Measurements from ENCODE around the gene PARVG.
A peak's percentile ranks its signal among the peaks of the same experiment; 100 is the strongest.

PARVG gene

DNA sequence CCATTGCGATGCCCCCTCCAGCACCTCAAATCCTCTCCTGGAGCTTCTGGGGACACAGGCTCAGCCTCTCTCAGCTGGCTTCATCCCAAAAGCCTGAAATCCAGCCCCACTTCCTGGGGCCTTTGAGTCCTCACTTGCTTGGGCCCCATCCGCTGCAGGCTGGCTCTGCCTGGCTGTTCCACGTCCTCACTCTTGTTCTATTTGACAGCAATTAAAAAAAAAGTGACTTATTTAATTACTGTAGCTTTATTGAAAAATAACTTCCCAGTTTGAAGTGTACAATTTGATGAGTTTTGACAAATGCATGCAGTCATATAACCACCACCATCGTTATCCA is 27.2 kb downstream of the PARVG start:
- H3K27me3 ChIP-seq (ENCODE audit: control insufficient read depth in 1 of 2, insufficient read depth in 1 of 2, low read length in 2 of 2), result peaks cover 31 to 42% of the 10 kb centered on the region in 2 experiments
- no peaks in the 10 kb centered on the region for H3K79me1 ChIP-seq (replicated peaks; ENCODE audit: low read length, poor library complexity, severe bottlenecking)
- H3K18ac ChIP-seq (ENCODE audit: low read depth in 1 of 2, low read length in 2 of 2), result no peak overlapping the region
- H3K14ac ChIP-seq (ENCODE audit: low read length in 2 of 2), result no peak overlapping the region
- no peaks in the 10 kb centered on the region for H3K36me3 ChIP-seq (ENCODE audit: control insufficient read depth in 1 of 2, insufficient read depth in 2 of 2, low read depth in 1 of 2, low read length in 2 of 2)
- WGBS, result 90% methylated on average over 3 of the region's 4 CpGs
- peaks cover 15% of the 10 kb centered on the region for H3K9me3 ChIP-seq (ENCODE audit: control insufficient read depth, low read length)
- H2BK5ac ChIP-seq (ENCODE audit: low read depth, low read length, poor library complexity, severe bottlenecking), result no peak overlapping the region
- no peak overlapping the region for H3K27ac ChIP-seq (ENCODE audit: low read length, poor library complexity, severe bottlenecking)
- no peak overlapping the region for H2BK12ac ChIP-seq (ENCODE audit: low read length in 2 of 2)
- no peak overlapping the region for H2AK5ac ChIP-seq (ENCODE audit: low read length, severe bottlenecking)
- no peak overlapping the region for H4K8ac ChIP-seq (ENCODE audit: low read length)
- H2BK120ac ChIP-seq (ENCODE audit: low read depth, low read length), result no peak overlapping the region
- DNase-seq, result no peak
- H3K9ac ChIP-seq (ENCODE audit: low read length), result no peak overlapping the region
- H3K4me3 ChIP-seq (ENCODE audit: insufficient read depth in 1 of 2, low read depth in 1 of 2, low read length in 2 of 2), result no peak overlapping the region
- H4K91ac ChIP-seq (ENCODE audit: low read length), result no peak overlapping the region
- H2AFZ ChIP-seq (ENCODE audit: low read depth, low read length), result no peak overlapping the region
- peaks cover 1% of the 10 kb centered on the region for H3K4me1 ChIP-seq (ENCODE audit: control insufficient read depth, insufficient read depth, low read depth, low read length)
- no peak overlapping the region for H3K4ac ChIP-seq (ENCODE audit: low read depth in 1 of 2, low read length in 2 of 2)
- H3K23ac ChIP-seq (ENCODE audit: low read length in 2 of 2), result no peak overlapping the region
- H3K4me2 ChIP-seq (ENCODE audit: low read length, poor library complexity, severe bottlenecking), result no peak overlapping the region
- H2BK15ac ChIP-seq (ENCODE audit: low read depth, poor library complexity, severe bottlenecking), result no peak overlapping the region

DNA sequence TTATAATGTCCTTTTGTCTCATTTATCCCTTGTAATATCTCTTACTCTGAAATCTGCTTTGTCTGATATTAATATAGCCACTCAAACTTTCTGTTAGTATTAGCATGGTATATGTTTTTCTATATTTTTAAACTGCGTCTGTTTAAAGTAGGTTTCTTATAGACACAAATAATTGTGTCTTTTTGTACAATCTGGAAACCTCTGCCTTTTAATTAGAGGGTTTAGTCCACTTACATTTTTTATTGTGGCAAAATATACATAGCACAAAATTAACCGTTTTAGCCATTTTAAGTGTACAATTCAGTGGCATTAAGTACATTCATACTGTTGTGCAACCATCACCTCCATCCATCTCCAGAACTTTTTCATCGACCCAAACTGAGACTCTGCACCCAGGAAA is 28.6 kb downstream of the PARVG start:
- Histone ChIP-seq H3K4me1 (ENCODE audit: control insufficient read depth, insufficient read depth, low read depth, low read length) (no peaks in the 10 kb centered on the region), H3K27me3 (ENCODE audit: control insufficient read depth in 1 of 2, insufficient read depth in 1 of 2, low read length in 2 of 2) (peaks cover 20 to 37% of the 10 kb centered on the region in 2 experiments), H2AK5ac (ENCODE audit: low read length, severe bottlenecking) (no peak overlapping the region), H3K27ac (ENCODE audit: low read length, poor library complexity, severe bottlenecking) (no peak overlapping the region), H3K4ac (ENCODE audit: low read depth in 1 of 2, low read length in 2 of 2) (no peak overlapping the region), H3K9me3 (ENCODE audit: control insufficient read depth, low read length) (peaks cover 15% of the 10 kb centered on the region), H3K14ac (ENCODE audit: low read length in 2 of 2) (no peak overlapping the region), H2AFZ (ENCODE audit: low read depth, low read length) (no peak overlapping the region), H3K4me2 (ENCODE audit: low read length, poor library complexity, severe bottlenecking) (no peak overlapping the region), H4K91ac (ENCODE audit: low read length) (no peak overlapping the region), H2BK5ac (ENCODE audit: low read depth, low read length, poor library complexity, severe bottlenecking) (no peak overlapping the region), H4K8ac (ENCODE audit: low read length) (no peak overlapping the region), H3K36me3 (ENCODE audit: control insufficient read depth in 1 of 2, insufficient read depth in 2 of 2, low read depth in 1 of 2, low read length in 2 of 2) (no peaks in the 10 kb centered on the region), H3K18ac (ENCODE audit: low read depth in 1 of 2, low read length in 2 of 2) (no peak overlapping the region), H2BK120ac (ENCODE audit: low read depth, low read length) (no peak overlapping the region), H3K4me3 (ENCODE audit: insufficient read depth in 1 of 2, low read depth in 1 of 2, low read length in 2 of 2) (no peak overlapping the region), H2BK15ac (ENCODE audit: low read depth, poor library complexity, severe bottlenecking) (no peak overlapping the region), H3K9ac (ENCODE audit: low read length) (no peak overlapping the region), H2BK12ac (ENCODE audit: low read length in 2 of 2) (no peak overlapping the region), H3K23ac (ENCODE audit: low read length in 2 of 2) (no peak overlapping the region), H3K79me1 (replicated peaks; ENCODE audit: low read length, poor library complexity, severe bottlenecking) (no peaks in the 10 kb centered on the region)
- no peak for DNase-seq
- 69% methylated on average over 2 of the region's 3 CpGs for WGBS

- WGBS, result 60% methylated on average over 2 of the region's 4 CpGs
- no peak overlapping the region for H4K91ac ChIP-seq (ENCODE audit: low read length)
Measured at GRCh38 chr22:44210722-44211121, 30.0 kb downstream of the PARVG start.

DNA sequence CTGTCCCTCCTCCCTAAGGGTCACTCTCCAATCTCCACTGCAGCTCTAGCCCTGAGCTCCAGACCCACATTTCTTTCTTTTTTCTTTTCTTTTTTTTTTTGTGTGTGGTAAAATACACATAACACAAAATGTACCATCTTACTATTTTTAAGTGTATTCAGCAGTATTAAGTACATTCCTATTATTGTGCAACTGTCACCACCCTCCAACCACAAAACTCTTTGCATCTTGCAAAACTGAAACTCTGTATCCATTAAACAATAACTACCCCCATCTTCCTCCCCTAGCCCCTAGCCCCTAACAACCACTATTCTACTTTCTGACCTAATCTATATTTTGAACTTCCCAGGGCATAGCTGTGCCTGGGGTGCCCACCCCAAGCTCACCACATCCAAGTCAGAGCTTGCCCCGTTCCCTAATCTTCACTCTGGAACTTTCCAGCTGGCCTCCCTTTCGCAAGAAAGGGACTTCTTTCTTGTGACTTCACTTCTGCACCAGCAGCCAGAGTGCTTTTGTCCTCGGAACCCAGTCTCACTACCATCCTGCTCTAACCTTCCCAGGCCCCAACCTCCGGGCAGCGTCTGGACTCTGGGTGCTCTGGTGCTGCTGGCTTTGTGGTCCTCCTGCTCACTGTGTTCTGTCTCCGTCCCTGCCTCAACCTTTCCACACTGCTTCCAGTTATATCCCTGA is 30.7 kb downstream of the PARVG start:
- Histone ChIP-seq H4K91ac (ENCODE audit: low read length) (no peak overlapping the region), H3K14ac (ENCODE audit: low read length in 2 of 2) (no peak overlapping the region), H3K9me3 (ENCODE audit: control insufficient read depth, low read length) (peaks cover 26% of the 10 kb centered on the region), H3K27me3 (ENCODE audit: control insufficient read depth in 1 of 2, insufficient read depth in 1 of 2, low read length in 2 of 2) (peaks cover 12 to 27% of the 10 kb centered on the region in 2 experiments), H3K9ac (ENCODE audit: low read length) (peak overlapping the region; percentile 37), H3K36me3 (ENCODE audit: control insufficient read depth in 1 of 2, insufficient read depth in 2 of 2, low read depth in 1 of 2, low read length in 2 of 2) (no peaks in the 10 kb centered on the region), H4K8ac (ENCODE audit: low read length) (no peak overlapping the region), H3K4ac (ENCODE audit: low read depth in 1 of 2, low read length in 2 of 2) (no peak overlapping the region), H3K23ac (ENCODE audit: low read length in 2 of 2) (no peak overlapping the region), H3K18ac (ENCODE audit: low read depth in 1 of 2, low read length in 2 of 2) (no peak overlapping the region), H2AFZ (ENCODE audit: low read depth, low read length) (no peak overlapping the region), H3K4me3 (ENCODE audit: insufficient read depth in 1 of 2, low read depth in 1 of 2, low read length in 2 of 2) (no peak overlapping the region), H3K4me2 (ENCODE audit: low read length, poor library complexity, severe bottlenecking) (no peak overlapping the region), H2BK120ac (ENCODE audit: low read depth, low read length) (no peak overlapping the region), H2BK12ac (ENCODE audit: low read length in 2 of 2) (no peak overlapping the region), H3K27ac (ENCODE audit: low read length, poor library complexity, severe bottlenecking) (no peak overlapping the region), H2AK5ac (ENCODE audit: low read length, severe bottlenecking) (no peak overlapping the region), H2BK5ac (ENCODE audit: low read depth, low read length, poor library complexity, severe bottlenecking) (no peak overlapping the region), H3K79me1 (replicated peaks; ENCODE audit: low read length, poor library complexity, severe bottlenecking) (no peaks in the 10 kb centered on the region), H3K4me1 (ENCODE audit: control insufficient read depth, insufficient read depth, low read depth, low read length) (no peaks in the 10 kb centered on the region), H2BK15ac (ENCODE audit: low read depth, poor library complexity, severe bottlenecking) (no peak overlapping the region)
- no peak for DNase-seq
- 82% methylated on average over 6 of the region's 6 CpGs for WGBS

More at GRCh38 chr22:44210722-44211121, 30.0 kb downstream of the PARVG start:
- Histone ChIP-seq H3K9ac (ENCODE audit: low read length) (no peak overlapping the region), H3K4me3 (ENCODE audit: insufficient read depth in 1 of 2, low read depth in 1 of 2, low read length in 2 of 2) (no peak overlapping the region), H2BK120ac (ENCODE audit: low read depth, low read length) (no peak overlapping the region), H3K18ac (ENCODE audit: low read depth in 1 of 2, low read length in 2 of 2) (no peak overlapping the region), H3K23ac (ENCODE audit: low read length in 2 of 2) (no peak overlapping the region), H2AFZ (ENCODE audit: low read depth, low read length) (no peak overlapping the region), H4K8ac (ENCODE audit: low read length) (no peak overlapping the region), H3K14ac (ENCODE audit: low read length in 2 of 2) (no peak overlapping the region), H2BK5ac (ENCODE audit: low read depth, low read length, poor library complexity, severe bottlenecking) (no peak overlapping the region), H3K4ac (ENCODE audit: low read depth in 1 of 2, low read length in 2 of 2) (no peak overlapping the region), H3K27me3 (ENCODE audit: control insufficient read depth in 1 of 2, insufficient read depth in 1 of 2, low read length in 2 of 2) (peaks cover 12 to 32% of the 10 kb centered on the region in 2 experiments), H3K4me1 (ENCODE audit: control insufficient read depth, insufficient read depth, low read depth, low read length) (no peaks in the 10 kb centered on the region), H2BK12ac (ENCODE audit: low read length in 2 of 2) (no peak overlapping the region), H3K4me2 (ENCODE audit: low read length, poor library complexity, severe bottlenecking) (no peak overlapping the region), H3K9me3 (ENCODE audit: control insufficient read depth, low read length) (peaks cover 26% of the 10 kb centered on the region), H2AK5ac (ENCODE audit: low read length, severe bottlenecking) (no peak overlapping the region), H3K27ac (ENCODE audit: low read length, poor library complexity, severe bottlenecking) (no peak overlapping the region), H3K79me1 (replicated peaks; ENCODE audit: low read length, poor library complexity, severe bottlenecking) (no peaks in the 10 kb centered on the region), H2BK15ac (ENCODE audit: low read depth, poor library complexity, severe bottlenecking) (no peak overlapping the region), H3K36me3 (ENCODE audit: control insufficient read depth in 1 of 2, insufficient read depth in 2 of 2, low read depth in 1 of 2, low read length in 2 of 2) (no peaks in the 10 kb centered on the region)
- DNase-seq, result peak; percentile 1
